Pancreas (tissue), 10 donors: ENCODE measurements around the gene RPS28. TPM values are rescaled to one million over a fixed set of nuclear protein-coding genes. Genes with fewer than 3 reads are reported as not detected.

Experiments used
- ATAC-seq, 4 donors: fragments of 200-7000 bp; cut with Tn5 transposase; one replicate each; pipeline versions ENCODE4 v1.8.0 to v1.9.1; 2020; ENCODE audit warnings: mild to moderate bottlenecking in 4 of 4, moderate library complexity in 4 of 4
- DNase-seq, 6 donors: peaks; one replicate each; pipeline ENCODE4 v3.0.0-alpha.2; 2020
- FAIRE-seq: peaks from 2 replicates; lab custom pipeline; 2012; peaks lifted over from hg19 to GRCh38; lab: Jason Lieb, UNC
- H3K27ac ChIP-seq, 4 donors: fragments of 200-600 bp; sonication (generic); 1 replicate in 3 of 4; 2 replicates in 1 of 4; pipeline versions ENCODE4 v1.5.0 to v1.8.0; 2020
- H3K27me3 ChIP-seq, 4 donors: fragments of 200-600 bp; one replicate each; pipeline ENCODE4 v1.8.0; 2021
- H3K36me3 ChIP-seq, 3 donors: fragments of 200-600 bp; sonication (generic) in 1 of 3; one replicate each; pipeline versions ENCODE4 v1.5.0 to v1.8.0; 2020 to 2021
- H3K4me1 ChIP-seq, 3 donors: fragments of 200-600 bp; one replicate each; pipeline ENCODE4 v1.8.0; 2021
- H3K4me3 ChIP-seq, 4 donors: fragments of 200-600 bp; sonication (generic) in 2 of 4; one replicate each; pipeline versions ENCODE4 v1.5.0 to v1.8.0; 2020 to 2021
- H3K9me3 ChIP-seq, 4 donors: fragments of 200-600 bp; one replicate each; pipeline ENCODE4 v1.8.0; 2021
- CTCF ChIP-seq, 4 donors: fragments of 200-600 bp; sonication (generic) in 3 of 4; IDR thresholded peaks; one replicate each; pipeline versions ENCODE4 v1.5.0 to v1.8.0; 2021; ENCODE audit warnings: antibody characterized with exemption in 4 of 4
- WGBS, 2 donors: extraction: QIAGEN DNeasy Blood & Tissue Kit; methylation state at CpG; one replicate each; pipeline ENCODE4 v1.1.7; 2013; 5-methylcytosine and 5-hydroxymethylcytosine counted together
- intact Hi-C, 3 donors: fragments of 100-400 bp; cut with DNase I; formaldehyde crosslinking; loops; one replicate each; pipeline versions ENCODE4 v1.11.1 to v1.14.2; 2022
- polyA plus RNA-seq, 2 donors: library from polyadenylated mRNA; stranded (reverse); fragments of 200-250 nt; gene quantifications; one replicate each; pipeline ENCODE4 v1.2.3, GENCODE V29; 2013
- total RNA-seq, 6 donors: library from RNA; stranded (reverse); fragmentation: NEBNext Ultra II Directional in 4 of 6; extraction: Animal tissue kit (Norgen Biotek cat#: 25700) in 4 of 6; gene quantifications; one replicate each; pipeline versions ENCODE4 v1.2.1 to v1.2.4, GENCODE V29; 2021 to 2023
- donor health status: healthy with polysubstance abuse.
- donor health status: DM: no; HTN: no; CAD: no; lungs with moderate emphysema.
- donor health status: DM: no; HTN: no; CAD: no.
- donor health status: control.
- donor health status: control.
- donor health status: Bipolar disorder and iron deficiency.
- donor health status: DM: yes; HTN: yes; CAD: no.
- donor health status: DM: no; HTN: no; CAD: no.
- donor health status: DM: no; HTN: no; CAD: no.
- donor health status: DM: yes; HTN: yes; CAD: no.

The RPS28 gene
- total and polyA plus RNA-seq, 8 donors = 706 to 1,524 (median 1,001) TPM

GRCh38 chr19:8355631-8356402 lies 34.5 kb downstream of the RPS28 start:
- no peaks in the 10 kb centered on the region for H3K27me3 ChIP-seq
- H3K9me3 ChIP-seq = no peaks in the 10 kb centered on the region
- intact Hi-C loops = loop anchor here (5.0 to 10.0 kb wide), 4 partner anchors 49 to 229 kb away; partner anchors contain the start of gene PRAM1 (in 2 of the 3)
- H3K36me3 ChIP-seq = no peaks in the 10 kb centered on the region
- no peak overlapping the region for H3K27ac ChIP-seq
- DNase-seq = peak in 1 of 6 donors; percentile 9
- H3K4me1 ChIP-seq = peaks cover 0 to 3% (median 0%) of the 10 kb centered on the region in 3 donors
- WGBS, 2 donors = 81 to 91% methylated on average over 6 of the region's 6 CpGs
- no peak for FAIRE-seq
- H3K4me3 ChIP-seq = no peak overlapping the region
- ATAC-seq = peak in 3 of 4 donors; percentile 41 to 70 (median 47)
- TF ChIP-seq CTCF (IDR thresholded peaks at IDR 0.05) = no peak

DNA sequence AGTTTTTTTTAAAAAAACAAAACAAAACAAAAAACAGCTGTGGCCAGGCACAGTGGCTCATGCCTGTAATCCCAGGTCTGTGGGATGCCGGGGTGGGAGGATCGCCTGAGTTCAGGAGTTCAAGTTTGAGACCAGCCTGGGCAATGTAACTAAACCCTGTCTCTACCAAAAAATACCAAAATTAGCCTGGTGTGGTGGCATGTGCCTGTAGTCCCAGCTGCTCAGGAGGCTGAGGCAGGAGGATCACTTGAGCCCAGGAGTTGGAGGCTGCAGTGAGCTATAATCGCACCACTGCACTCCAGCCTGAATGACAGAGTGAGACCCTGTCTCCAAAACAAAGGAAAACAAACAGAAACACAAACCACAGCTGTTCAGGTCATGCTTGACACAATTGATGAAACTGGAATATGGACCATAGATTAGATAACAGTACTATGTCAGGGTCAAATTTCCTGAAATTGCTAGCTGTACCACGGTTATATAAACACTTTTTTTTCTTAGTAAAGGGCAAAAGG lies 35.8 kb downstream of the RPS28 start:
- H3K9me3 ChIP-seq = no peaks in the 10 kb centered on the region
- H3K36me3 ChIP-seq = no peaks in the 10 kb centered on the region
- 71 to 72% methylated on average over 4 of the region's 4 CpGs for WGBS, 2 donors
- H3K4me1 ChIP-seq = peaks cover 5 to 9% (median 8%) of the 10 kb centered on the region in 3 donors
- FAIRE-seq (no peak), ATAC-seq (no peak), DNase-seq (peak in 1 of 6 donors; percentile 7)
- intact Hi-C loops = loop anchor here (5.0 to 10.0 kb wide), 4 partner anchors 48 to 228 kb away; partner anchors contain the start of gene PRAM1 (in 2 of the 3)
- H3K27ac ChIP-seq = no peak overlapping the region
- no peaks in the 10 kb centered on the region for H3K27me3 ChIP-seq
- no peak for TF ChIP-seq CTCF (IDR thresholded peaks at IDR 0.05)
- H3K4me3 ChIP-seq = no peak overlapping the region

GRCh38 chr19:8358948-8359347 lies 37.7 kb downstream of the RPS28 start:
- H3K4me1 ChIP-seq = peaks cover 18 to 25% (median 24%) of the 10 kb centered on the region in 3 donors
- peak in 1 of 6 donors; percentile 1 for DNase-seq
- intact Hi-C loops = loop anchor here (5.0 to 10.0 kb wide), 4 partner anchors 46 to 226 kb away; partner anchors contain the start of gene PRAM1 (in 2 of the 3)
- TF ChIP-seq CTCF (IDR thresholded peaks at IDR 0.05) = no peak
- no peaks in the 10 kb centered on the region for H3K36me3 ChIP-seq
- H3K9me3 ChIP-seq = no peaks in the 10 kb centered on the region
- no peak overlapping the region for H3K27ac ChIP-seq
- no peak overlapping the region for H3K4me3 ChIP-seq
- 89 to 96% methylated on average over 6 of the region's 6 CpGs for WGBS, 2 donors
- no peaks in the 10 kb centered on the region for H3K27me3 ChIP-seq
- no peak for ATAC-seq
- FAIRE-seq = no peak

GRCh38 chr19:8360196-8360595 lies 38.9 kb downstream of the RPS28 start:
- Histone ChIP-seq H3K36me3 (no peaks in the 10 kb centered on the region), H3K4me3 (no peak overlapping the region), H3K4me1 (peaks cover 18 to 33% (median 24%) of the 10 kb centered on the region in 3 donors), H3K27me3 (no peaks in the 10 kb centered on the region), H3K9me3 (no peaks in the 10 kb centered on the region), H3K27ac (no peak overlapping the region)
- TF ChIP-seq CTCF (IDR thresholded peaks at IDR 0.05) = no peak
- ATAC-seq (no peak), FAIRE-seq (no peak), DNase-seq (peak in 1 of 6 donors; percentile 12)
- intact Hi-C loops = no loop called here
- 78 to 83% methylated on average over 8 of the region's 8 CpGs for WGBS, 2 donors
